SK-N-SH (cell line): ENCODE measurements around the gene SPTBN1. TPM values are rescaled to one million over a fixed set of nuclear protein-coding genes. Genes with fewer than 3 reads are reported as not detected.

Experiments used
- CTCF ChIA-PET: fragments of 300-600, 350-600 bp; formaldehyde crosslinking; extraction: SDS; loops from one replicate; lab custom pipeline; 2021; lab: Yijun Ruan, JAX
- POLR2A ChIA-PET: fragments of 350-600 bp; sonication (Branson Sonifier 250); formaldehyde crosslinking; extraction: SDS; loops from one replicate; lab custom pipeline; 2020; ENCODE audit warnings: antibody characterized with exemption, inconsistent platforms; lab: Yijun Ruan, JAX
- DNase-seq: peaks from one replicate; pipeline ENCODE4 v3.0.0; 2012
- H2AFZ ChIP-seq: fragments of 200-600 bp; sonication (generic); 2 replicates; pipeline ENCODE4 v1.8.1; 2016; ENCODE audit warnings: antibody characterized with exemption, mild to moderate bottlenecking, low read depth
- H3F3A ChIP-seq: fragments of 200-600 bp; sonication (generic); replicated peaks from 2 replicates; pipeline ENCODE3; 2016; ENCODE audit warnings: antibody characterized with exemption, mild to moderate bottlenecking; ENCODE audit not compliant: insufficient read depth
- H3K27ac ChIP-seq, 2 experiments: fragments of 200-500 bp in 1 of 2; fragments of 200-600 bp in 1 of 2; sonication (Bioruptor generic) in 1 of 2; sonication (generic), shearing (Covaris generic) in 1 of 2; 2 replicates each; pipeline versions ENCODE4 v1.5.1 to v1.6.1; 2014 to 2016; ENCODE audit warnings: low read depth in 2 of 2, inconsistent platforms in 1 of 2, low read length in 1 of 2, mild to moderate bottlenecking in 1 of 2, mixed read lengths in 1 of 2
- H3K27me3 ChIP-seq: fragments of 200-600 bp; sonication (generic), shearing (Covaris generic); 2 replicates; pipeline ENCODE4 v1.6.1; 2016; ENCODE audit warnings: mixed run types; ENCODE audit not compliant: insufficient read depth
- H3K36me3 ChIP-seq, 2 experiments: fragments of 200-500 bp in 1 of 2; fragments of 200-600 bp in 1 of 2; sonication (Bioruptor generic) in 1 of 2; sonication (generic) in 1 of 2; replicated peaks in 1 of 2; 2 replicates each; pipeline versions ENCODE3 to v1.5.1; 2014 to 2016; ENCODE audit warnings: low read length in 1 of 2, mild to moderate bottlenecking in 1 of 2; ENCODE audit not compliant: insufficient read depth in 2 of 2, control insufficient read depth in 1 of 2
- H3K4me1 ChIP-seq, 2 experiments: fragments of 200-500 bp in 1 of 2; fragments of 200-600 bp in 1 of 2; sonication (Bioruptor generic) in 1 of 2; sonication (generic), shearing (Covaris generic) in 1 of 2; 2 replicates each; pipeline versions ENCODE4 v1.5.1 to v1.6.1; 2014 to 2016; ENCODE audit warnings: low read depth in 1 of 2, low read length in 1 of 2, mixed run types in 1 of 2; ENCODE audit not compliant: insufficient read depth in 2 of 2, control insufficient read depth in 1 of 2
- H3K4me2 ChIP-seq: fragments of 200-600 bp; sonication (generic), shearing (Covaris generic); 2 replicates; pipeline ENCODE4 v1.6.1; 2017; ENCODE audit warnings: mixed run types
- H3K4me3 ChIP-seq, 2 experiments: fragments of 200-500 bp in 1 of 2; fragments of 200-600 bp in 1 of 2; sonication (Bioruptor generic) in 1 of 2; sonication (generic), shearing (Covaris generic) in 1 of 2; 2 replicates each; pipeline versions ENCODE4 v1.5.1 to v1.8.1; 2014 to 2016; ENCODE audit warnings: low read depth in 2 of 2, inconsistent platforms in 1 of 2, low read length in 1 of 2, mild to moderate bottlenecking in 1 of 2, mixed read lengths in 1 of 2, moderate library complexity in 1 of 2
- H3K79me2 ChIP-seq: fragments of 200-600 bp; sonication (generic); 2 replicates; pipeline ENCODE4 v1.8.1; 2017; ENCODE audit warnings: mild to moderate bottlenecking; ENCODE audit not compliant: insufficient read depth
- H3K9ac ChIP-seq: fragments of 200-600 bp; sonication (generic); 2 replicates; pipeline ENCODE4 v1.6.1; 2017; ENCODE audit warnings: mixed run types
- H3K9me2 ChIP-seq: fragments of 200-600 bp; sonication (generic); 2 replicates; pipeline ENCODE4 v1.6.1; 2017; ENCODE audit warnings: mixed run types
- H3K9me3 ChIP-seq: fragments of 200-600 bp; sonication (generic); 2 replicates; pipeline ENCODE4 v1.6.1; 2017; ENCODE audit warnings: mixed run types, mild to moderate bottlenecking, moderate library complexity
- H4K20me1 ChIP-seq: fragments of 200-600 bp; sonication (generic); 2 replicates; pipeline ENCODE4 v1.6.1; 2017; ENCODE audit warnings: mild to moderate bottlenecking, mixed run types; ENCODE audit not compliant: insufficient read depth
- EP300 ChIP-seq, 2 experiments: IDR thresholded peaks; 2 replicates each; pipeline versions ENCODE4 v1.4.0 to v1.6.1; 2012; ENCODE audit warnings: borderline replicate concordance in 1 of 2, low read depth in 1 of 2, low read length in 1 of 2
- FOSL2 ChIP-seq: IDR thresholded peaks from 2 replicates; pipeline ENCODE4 v1.4.0; 2012; ENCODE audit warnings: low read depth, mild to moderate bottlenecking, moderate library complexity, borderline replicate concordance
- FOXM1 ChIP-seq: IDR thresholded peaks from 2 replicates; pipeline ENCODE4 v1.4.0; 2012; ENCODE audit warnings: low read depth, mild to moderate bottlenecking
- GABPA ChIP-seq: IDR thresholded peaks from 2 replicates; pipeline ENCODE4 v1.4.0; 2012; ENCODE audit warnings: low read depth, mild to moderate bottlenecking
- JUND ChIP-seq: IDR thresholded peaks from 2 replicates; pipeline ENCODE4 v1.4.0; 2012
- MXI1 ChIP-seq: IDR thresholded peaks from 2 replicates; pipeline ENCODE4 v1.6.1; 2012; ENCODE audit warnings: mild to moderate bottlenecking, low read depth, low read length, improper control_type of control experiment
- PBX3 ChIP-seq: IDR thresholded peaks from 2 replicates; pipeline ENCODE4; 2012
- POLR2AphosphoS5 ChIP-seq: IDR thresholded peaks from 2 replicates; pipeline ENCODE4 v1.6.1; 2012; ENCODE audit warnings: low read depth, low read length
- RAD21 ChIP-seq: IDR thresholded peaks from 2 replicates; pipeline ENCODE4 v1.6.1; 2012; ENCODE audit warnings: mild to moderate bottlenecking, low read length
- RCOR1 ChIP-seq: fragments of 150-350 bp; IDR thresholded peaks from 2 replicates; pipeline ENCODE4 v1.6.1; 2017; ENCODE audit warnings: antibody characterized with exemption, low read length
- RFX5 ChIP-seq: IDR thresholded peaks from 2 replicates; pipeline ENCODE4 v1.6.1; 2012; ENCODE audit warnings: mild to moderate bottlenecking, improper control_type of control experiment, low read length
- RXRA ChIP-seq: IDR thresholded peaks from 2 replicates; pipeline ENCODE4 v1.4.0; 2012; ENCODE audit warnings: low read depth, mild to moderate bottlenecking, borderline replicate concordance
- SMC3 ChIP-seq: IDR thresholded peaks from 2 replicates; pipeline ENCODE4 v1.6.1; 2012; ENCODE audit warnings: low read depth, low read length, improper control_type of control experiment
- TAF1 ChIP-seq: IDR thresholded peaks from 2 replicates; pipeline ENCODE4 v1.6.1; 2012; ENCODE audit warnings: low read depth, mild to moderate bottlenecking, low read length, moderate library complexity, borderline replicate concordance
- WGBS: methylation state at CpG from one replicate; pipeline ENCODE4 v1.1.6; 2017; ENCODE audit warnings: low lambda C conversion rate; 5-methylcytosine and 5-hydroxymethylcytosine counted together
- polyA plus RNA-seq, 3 experiments: library from polyadenylated mRNA; depleted of rRNA; stranded (reverse); fragments of >200 nt; gene quantifications; 2 replicates each; pipeline ENCODE4 v1.2.3, GENCODE V29; 2012
- TF ChIP-seq, protein P1 (sequence below): fragments of 150-350 bp; IDR thresholded peaks from 2 replicates; pipeline ENCODE4 v1.6.1; 2016; ENCODE audit warnings: mild to moderate bottlenecking, low read depth, low read length
- TF ChIP-seq, protein P2 (sequence below): IDR thresholded peaks from 2 replicates; pipeline ENCODE4 v1.6.1; 2012; ENCODE audit warnings: mild to moderate bottlenecking, low read depth, low read length, moderate library complexity

The SPTBN1 gene
- polyA plus RNA-seq, 1 of the 3 experiments (the other 2 are of a cell fraction): 29.1 TPM

- H3K27me3 ChIP-seq: no peaks in the 10 kb centered on the region
- no peak for DNase-seq
- ChIA-PET POLR2A (no interaction called here), CTCF (interaction anchor here (0.6 to 1.0 kb wide), 2 partner anchors 15 to 28 kb away, joined by 3 read pairs; no protein-coding TSS in a partner anchor)
- H4K20me1 ChIP-seq: no peaks in the 10 kb centered on the region
- H3F3A ChIP-seq: peaks cover 25% of the 10 kb centered on the region
- H3K4me2 ChIP-seq: peak overlapping the region; percentile 23; the same call in 1 of the 2 replicates
- H3K9ac ChIP-seq: no peak overlapping the region
- peaks cover 52 to 76% of the 10 kb centered on the region in 2 experiments for H3K36me3 ChIP-seq
- no peak overlapping the region for H3K4me3 ChIP-seq
- WGBS: 80% methylated on average over 12 of the region's 12 CpGs
- H3K27ac ChIP-seq: peak overlapping the region; percentile 79 to 82
- no peaks in the 10 kb centered on the region for H3K9me3 ChIP-seq
- H3K9me2 ChIP-seq: no peaks in the 10 kb centered on the region
- peaks cover 53% of the 10 kb centered on the region for H3K79me2 ChIP-seq
- H2AFZ ChIP-seq: no peak overlapping the region
- no peak for TF ChIP-seq GABPA
- no peak for TF ChIP-seq MXI1
- no peak for TF ChIP-seq TAF1
- peak; percentile 78 for TF ChIP-seq RXRA
- no peak for TF ChIP-seq POLR2AphosphoS5
- no peak for TF ChIP-seq EP300 (IDR thresholded peaks at IDR 0.05; ENCODE audit: borderline replicate concordance in 1 of 2, low read depth in 1 of 2, low read length in 1 of 2)
- TF ChIP-seq FOXM1: no peak
- H3K4me1 ChIP-seq: peaks cover 20 to 34% of the 10 kb centered on the region in 2 experiments
Measured at GRCh38 chr2:54632733-54633692, 176.9 kb downstream of the SPTBN1 start.

GRCh38 chr2:54634021-54634420, 177.9 kb downstream of the SPTBN1 start:
- Histone ChIP-seq H3K9me3 (no peaks in the 10 kb centered on the region), H3K27me3 (no peaks in the 10 kb centered on the region), H3F3A (peaks cover 25% of the 10 kb centered on the region), H3K27ac (peak overlapping the region; percentile 79 to 82; a peak in 3 of 4 replicates), H4K20me1 (no peaks in the 10 kb centered on the region), H3K4me2 (peak overlapping the region; percentile 71; the same call in 1 of the 2 replicates), H3K4me3 (no peak overlapping the region), H3K79me2 (peaks cover 56% of the 10 kb centered on the region), H2AFZ (no peak overlapping the region), H3K9ac (peak overlapping the region; percentile 23; the same call in 1 of the 2 replicates)
- CTCF ChIA-PET: interaction anchor here (1.0 kb wide), 2 partner anchors 29 to 43 kb away, joined by 3 read pairs; no protein-coding TSS in a partner anchor
- 48% methylated on average over 3 of the region's 3 CpGs for WGBS
- DNase-seq: no peak
- TF ChIP-seq SMC3 (no peak), RFX5 (no peak), RAD21 (no peak), TAF1 (no peak), FOSL2 (no peak), EP300 (IDR thresholded peaks at IDR 0.05; ENCODE audit: borderline replicate concordance in 1 of 2, low read depth in 1 of 2, low read length in 1 of 2) (no peak), RXRA (no peak), PBX3 (no peak), JUND (no peak), RCOR1 (no peak)
- TF ChIP-seq, protein P1, sequence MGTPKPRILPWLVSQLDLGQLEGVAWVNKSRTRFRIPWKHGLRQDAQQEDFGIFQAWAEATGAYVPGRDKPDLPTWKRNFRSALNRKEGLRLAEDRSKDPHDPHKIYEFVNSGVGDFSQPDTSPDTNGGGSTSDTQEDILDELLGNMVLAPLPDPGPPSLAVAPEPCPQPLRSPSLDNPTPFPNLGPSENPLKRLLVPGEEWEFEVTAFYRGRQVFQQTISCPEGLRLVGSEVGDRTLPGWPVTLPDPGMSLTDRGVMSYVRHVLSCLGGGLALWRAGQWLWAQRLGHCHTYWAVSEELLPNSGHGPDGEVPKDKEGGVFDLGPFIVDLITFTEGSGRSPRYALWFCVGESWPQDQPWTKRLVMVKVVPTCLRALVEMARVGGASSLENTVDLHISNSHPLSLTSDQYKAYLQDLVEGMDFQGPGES: no peak
- TF ChIP-seq, protein P2, sequence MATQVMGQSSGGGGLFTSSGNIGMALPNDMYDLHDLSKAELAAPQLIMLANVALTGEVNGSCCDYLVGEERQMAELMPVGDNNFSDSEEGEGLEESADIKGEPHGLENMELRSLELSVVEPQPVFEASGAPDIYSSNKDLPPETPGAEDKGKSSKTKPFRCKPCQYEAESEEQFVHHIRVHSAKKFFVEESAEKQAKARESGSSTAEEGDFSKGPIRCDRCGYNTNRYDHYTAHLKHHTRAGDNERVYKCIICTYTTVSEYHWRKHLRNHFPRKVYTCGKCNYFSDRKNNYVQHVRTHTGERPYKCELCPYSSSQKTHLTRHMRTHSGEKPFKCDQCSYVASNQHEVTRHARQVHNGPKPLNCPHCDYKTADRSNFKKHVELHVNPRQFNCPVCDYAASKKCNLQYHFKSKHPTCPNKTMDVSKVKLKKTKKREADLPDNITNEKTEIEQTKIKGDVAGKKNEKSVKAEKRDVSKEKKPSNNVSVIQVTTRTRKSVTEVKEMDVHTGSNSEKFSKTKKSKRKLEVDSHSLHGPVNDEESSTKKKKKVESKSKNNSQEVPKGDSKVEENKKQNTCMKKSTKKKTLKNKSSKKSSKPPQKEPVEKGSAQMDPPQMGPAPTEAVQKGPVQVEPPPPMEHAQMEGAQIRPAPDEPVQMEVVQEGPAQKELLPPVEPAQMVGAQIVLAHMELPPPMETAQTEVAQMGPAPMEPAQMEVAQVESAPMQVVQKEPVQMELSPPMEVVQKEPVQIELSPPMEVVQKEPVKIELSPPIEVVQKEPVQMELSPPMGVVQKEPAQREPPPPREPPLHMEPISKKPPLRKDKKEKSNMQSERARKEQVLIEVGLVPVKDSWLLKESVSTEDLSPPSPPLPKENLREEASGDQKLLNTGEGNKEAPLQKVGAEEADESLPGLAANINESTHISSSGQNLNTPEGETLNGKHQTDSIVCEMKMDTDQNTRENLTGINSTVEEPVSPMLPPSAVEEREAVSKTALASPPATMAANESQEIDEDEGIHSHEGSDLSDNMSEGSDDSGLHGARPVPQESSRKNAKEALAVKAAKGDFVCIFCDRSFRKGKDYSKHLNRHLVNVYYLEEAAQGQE: no peak
- TF ChIP-seq, all 33 proteins: peak for 0
- Histone ChIP-seq H3K36me3 (peaks cover 53 to 76% of the 10 kb centered on the region in 2 experiments), H3K9me2 (no peaks in the 10 kb centered on the region), H3K4me1 (peaks cover 22 to 36% of the 10 kb centered on the region in 2 experiments)
- POLR2A ChIA-PET: no interaction called here
